Lung (tissue), 12 donors: ENCODE results near the gene SPAG4. TPM values are rescaled to one million over a fixed set of nuclear protein-coding genes. Genes with fewer than 3 reads are reported as not detected.
A peak's percentile ranks its signal among the peaks of the same experiment; 100 is the strongest.

Experiments used
- ATAC-seq: fragments of 200-7000 bp; cut with Tn5 transposase; one replicate; pipeline ENCODE4 v1.9.1; 2020; ENCODE audit warnings: moderate number of reproducible peaks; ENCODE audit not compliant: insufficient read depth, low FRiP score
- DNase-seq, 3 donors: peaks; one replicate each; pipeline ENCODE4 v3.0.0-alpha.2; 2013 to 2017
- H3K27ac ChIP-seq, 2 donors: one replicate each; pipeline ENCODE4 v1.5.1; 2013; ENCODE audit warnings: mild to moderate bottlenecking in 2 of 2, moderate library complexity in 2 of 2, control low read depth in 1 of 2, inconsistent platforms in 1 of 2, low read depth in 1 of 2, low read length in 1 of 2
- H3K27me3 ChIP-seq, 3 donors: one replicate each; pipeline ENCODE4 v1.5.1; 2013; ENCODE audit warnings: low read length in 2 of 3; ENCODE audit not compliant: control insufficient read depth in 3 of 3, insufficient read depth in 3 of 3
- H3K36me3 ChIP-seq, 4 donors: one replicate each; pipeline ENCODE4 v1.5.1; 2013; ENCODE audit warnings: low read length in 4 of 4, mild to moderate bottlenecking in 1 of 4, moderate library complexity in 1 of 4; ENCODE audit not compliant: control insufficient read depth in 4 of 4, insufficient read depth in 4 of 4
- H3K4me1 ChIP-seq, 5 donors: one replicate each; pipeline ENCODE4 v1.5.1; 2013; ENCODE audit warnings: low read length in 5 of 5, mild to moderate bottlenecking in 2 of 5, moderate library complexity in 1 of 5; ENCODE audit not compliant: control insufficient read depth in 5 of 5, insufficient read depth in 5 of 5
- H3K4me3 ChIP-seq: one replicate; pipeline ENCODE4 v1.5.1; 2013; ENCODE audit warnings: mild to moderate bottlenecking, control low read depth, moderate library complexity
- H3K9ac ChIP-seq, 2 donors: one replicate each; pipeline ENCODE4 v1.5.1; 2013; ENCODE audit warnings: low read length in 2 of 2, control low read depth in 1 of 2; ENCODE audit not compliant: insufficient read depth in 1 of 2
- H3K9me3 ChIP-seq, 4 donors: one replicate each; pipeline ENCODE4 v1.5.1; 2013; ENCODE audit warnings: low read length in 3 of 4, mild to moderate bottlenecking in 1 of 4, moderate library complexity in 1 of 4; ENCODE audit not compliant: control insufficient read depth in 4 of 4, insufficient read depth in 3 of 4
- WGBS, 2 donors: extraction: QIAGEN DNeasy Blood & Tissue Kit; methylation state at CpG; one replicate each; pipeline ENCODE4 v1.1.7; 2013; 5-methylcytosine and 5-hydroxymethylcytosine counted together
- polyA plus RNA-seq, 2 donors: library from polyadenylated mRNA; stranded (reverse); fragments of 200-250 nt; gene quantifications; one replicate each; pipeline ENCODE4 v1.2.1, GENCODE V29; 2013
- total RNA-seq, 2 donors: library from RNA; depleted of rRNA in 1 of 2; stranded (reverse); fragments of >200 nt in 1 of 2; gene quantifications; one replicate each; pipeline ENCODE4 v1.2.1, GENCODE V29; 2014 to 2021
- TF ChIP-seq, protein P1 (sequence below): IDR thresholded peaks from 2 replicates; pipeline ENCODE4 v1.5.1; 2012; ENCODE audit warnings: mild to moderate bottlenecking; ENCODE audit errors: control extremely low read depth, extremely low read depth
- donor health status: control.
- donor health status: control.
- donor health status: Bipolar disorder and iron deficiency.
- donor health status: healthy.
- donor health status: DM: yes; HTN: yes; CAD: no.

SPAG4 gene
- total and polyA plus RNA-seq, 4 donors = 1.9 to 5.7 (median 3.7) TPM

DNA sequence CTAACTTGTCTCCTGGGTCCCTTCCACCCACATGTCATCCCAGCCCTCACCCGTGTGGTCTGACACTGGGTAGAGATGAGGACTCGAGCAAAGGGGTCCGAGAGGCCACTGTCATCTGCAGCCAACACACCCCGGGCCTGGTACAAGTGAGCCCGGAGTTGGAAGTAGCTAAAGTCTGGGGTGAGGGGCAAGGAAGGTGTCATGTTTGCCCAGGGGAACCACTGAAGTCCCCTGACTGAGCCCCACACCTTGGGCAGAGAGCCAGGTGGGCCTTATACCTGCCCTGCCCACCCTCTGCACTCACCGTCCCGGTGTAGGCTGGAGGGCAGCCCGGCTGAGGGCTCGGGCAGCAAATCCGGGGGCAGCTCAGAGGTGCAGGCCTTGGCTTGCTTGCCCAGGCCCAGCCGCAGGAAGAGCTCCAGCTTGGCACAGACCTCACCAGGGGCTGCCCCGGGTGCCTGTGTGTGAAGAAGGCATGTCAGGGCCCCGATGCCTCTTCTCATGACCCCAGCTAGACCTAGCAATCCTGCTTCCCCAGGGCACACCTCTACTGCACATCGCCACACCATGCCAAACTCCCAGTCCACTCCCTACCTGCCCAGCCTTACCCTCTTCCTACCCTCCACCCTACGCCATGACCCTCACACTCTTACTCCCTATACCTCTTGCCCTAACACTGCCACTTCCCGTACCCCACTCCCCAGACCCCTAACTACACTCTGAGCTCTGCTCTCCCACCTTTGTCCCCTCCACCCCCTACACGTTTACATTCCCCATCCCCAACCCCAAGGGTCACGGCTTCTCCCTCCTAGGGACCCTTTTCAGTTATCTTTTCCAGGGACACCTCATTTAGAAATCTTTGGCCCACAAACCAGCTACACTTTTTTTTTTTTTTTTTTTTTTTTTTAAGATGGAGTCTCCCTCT is 31.7 kb upstream of the SPAG4 start:
- no peaks in the 10 kb centered on the region for H3K4me1 ChIP-seq
- H3K27ac ChIP-seq = no peak overlapping the region
- ATAC-seq = no peak
- H3K9me3 ChIP-seq = peaks cover 0 to 8% (median 0%) of the 10 kb centered on the region in 4 donors
- no peaks in the 10 kb centered on the region for H3K36me3 ChIP-seq
- no peak overlapping the region for H3K4me3 ChIP-seq
- no peak for DNase-seq
- H3K27me3 ChIP-seq = no peaks in the 10 kb centered on the region
- TF ChIP-seq, protein P1, sequence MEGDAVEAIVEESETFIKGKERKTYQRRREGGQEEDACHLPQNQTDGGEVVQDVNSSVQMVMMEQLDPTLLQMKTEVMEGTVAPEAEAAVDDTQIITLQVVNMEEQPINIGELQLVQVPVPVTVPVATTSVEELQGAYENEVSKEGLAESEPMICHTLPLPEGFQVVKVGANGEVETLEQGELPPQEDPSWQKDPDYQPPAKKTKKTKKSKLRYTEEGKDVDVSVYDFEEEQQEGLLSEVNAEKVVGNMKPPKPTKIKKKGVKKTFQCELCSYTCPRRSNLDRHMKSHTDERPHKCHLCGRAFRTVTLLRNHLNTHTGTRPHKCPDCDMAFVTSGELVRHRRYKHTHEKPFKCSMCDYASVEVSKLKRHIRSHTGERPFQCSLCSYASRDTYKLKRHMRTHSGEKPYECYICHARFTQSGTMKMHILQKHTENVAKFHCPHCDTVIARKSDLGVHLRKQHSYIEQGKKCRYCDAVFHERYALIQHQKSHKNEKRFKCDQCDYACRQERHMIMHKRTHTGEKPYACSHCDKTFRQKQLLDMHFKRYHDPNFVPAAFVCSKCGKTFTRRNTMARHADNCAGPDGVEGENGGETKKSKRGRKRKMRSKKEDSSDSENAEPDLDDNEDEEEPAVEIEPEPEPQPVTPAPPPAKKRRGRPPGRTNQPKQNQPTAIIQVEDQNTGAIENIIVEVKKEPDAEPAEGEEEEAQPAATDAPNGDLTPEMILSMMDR = no peak
- WGBS, 2 donors = 93 to 95% methylated on average over 17 to 18 of the region's 18 CpGs
- H3K9ac ChIP-seq = no peak overlapping the region

DNA sequence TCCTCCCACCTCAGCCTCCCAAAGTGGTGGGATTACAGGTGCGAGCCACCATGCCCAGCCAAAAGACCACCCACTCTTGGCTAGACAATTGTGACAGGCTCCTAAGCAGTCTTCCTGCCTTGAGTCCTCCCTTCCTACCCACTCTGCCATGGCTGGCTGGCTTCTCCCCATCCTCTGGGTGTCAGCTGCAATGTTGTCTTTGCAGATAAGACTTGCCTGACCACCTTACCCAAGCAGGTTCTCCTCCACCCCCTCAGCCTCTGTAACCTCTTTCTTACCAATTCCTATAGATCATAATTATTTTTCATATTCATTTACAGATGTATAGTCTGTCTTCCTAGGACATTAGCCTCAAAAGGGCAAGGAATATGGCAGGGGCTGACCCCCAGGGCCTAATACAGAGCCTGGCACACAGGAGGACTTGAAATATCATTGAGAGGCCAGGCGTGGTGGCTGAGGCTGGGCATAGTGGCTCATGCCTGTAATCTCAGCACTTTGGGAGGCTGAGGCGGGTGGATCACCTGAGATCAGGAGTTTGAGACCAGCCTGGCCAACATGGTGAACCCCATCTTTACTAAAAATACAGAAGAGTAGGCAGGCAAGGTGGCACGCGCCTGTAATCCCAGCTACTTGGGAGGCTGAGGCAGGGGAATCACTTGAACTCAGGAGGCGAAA is 28.7 kb upstream of the SPAG4 start:
- Histone ChIP-seq H3K4me1 (no peaks in the 10 kb centered on the region), H3K4me3 (no peak overlapping the region), H3K36me3 (no peaks in the 10 kb centered on the region), H3K27ac (no peak overlapping the region), H3K9me3 (peaks cover 0 to 6% (median 0%) of the 10 kb centered on the region in 4 donors), H3K27me3 (no peaks in the 10 kb centered on the region), H3K9ac (no peak overlapping the region)
- TF ChIP-seq, protein P1 = no peak
- no peak for DNase-seq
- no peak for ATAC-seq
- 93 to 98% methylated on average over 6 of the region's 6 CpGs for WGBS, 2 donors

DNA sequence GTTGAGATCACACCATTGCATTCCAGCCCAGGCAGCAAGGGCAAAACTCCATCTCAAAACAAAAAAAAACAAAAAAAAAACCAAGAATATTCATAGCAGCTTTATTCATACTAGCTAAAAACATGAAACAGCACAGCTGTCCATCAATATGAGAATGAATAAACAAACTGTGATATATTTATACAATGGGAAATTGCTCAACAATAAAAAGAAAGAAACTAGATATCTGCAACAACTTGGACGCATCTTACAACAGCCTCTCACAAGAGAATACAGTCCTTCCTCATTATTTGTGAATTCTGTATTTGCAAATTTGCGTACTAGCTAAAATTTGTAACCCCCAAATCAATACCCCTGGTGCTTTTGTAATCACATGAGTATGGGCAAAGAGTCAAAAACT is 28.2 kb upstream of the SPAG4 start:
- no peak for ATAC-seq
- WGBS, 2 donors = 45 to 60% methylated on average over 2 of the region's 2 CpGs
- Histone ChIP-seq H3K27ac (no peak overlapping the region), H3K27me3 (no peaks in the 10 kb centered on the region), H3K4me3 (no peak overlapping the region), H3K9ac (no peak overlapping the region), H3K36me3 (no peaks in the 10 kb centered on the region), H3K4me1 (no peaks in the 10 kb centered on the region), H3K9me3 (peaks cover 0 to 2% (median 0%) of the 10 kb centered on the region in 4 donors)
- TF ChIP-seq, protein P1 = no peak
- peak in 2 of 3 donors; percentile 35 to 62 for DNase-seq
